Measurements from ENCODE around the gene CFAP97D2. TPM values are rescaled to one million over a fixed set of nuclear protein-coding genes. Genes with fewer than 3 reads are reported as not detected.
A peak's percentile ranks its signal among the peaks of the same experiment; 100 is the strongest.

Gene CFAP97D2
- total and polyA plus RNA-seq, 2 of the 13 experiments (the other 11 are each of a cell fraction or from before 2014, with no cell fraction given), result not detected

- peaks cover 0 to 19% of the 10 kb centered on the region in 2 experiments; a peak in 3 of 5 replicates for H3K27me3 ChIP-seq (ENCODE audit: control insufficient read depth in 1 of 2, insufficient read depth in 2 of 2, low read length in 2 of 2)
- intact Hi-C loops (cut with micrococcal nuclease; ENCODE audit: unreplicated experiment) (no loop called here), in situ Hi-C loops (cut with HindIII; ENCODE audit: extremely low pct_ligation_motif_present, low pct_unique_long_range_greater_than_20kb) (no loop called here)
- H3K9ac ChIP-seq (ENCODE audit: insufficient read depth, low read depth, low read length), result no peak overlapping the region
- ChIA-PET CTCF (ENCODE audit: low intra/inter-chr PET ratio, low total read pairs) (no interaction called here), POLR2A (no interaction called here)
- no peaks in the 10 kb centered on the region for H3K4me1 ChIP-seq (ENCODE audit: insufficient read depth, low read length)
- no peak overlapping the region for H3K4me2 ChIP-seq (ENCODE audit: low read depth, low read length)
- BruUV-seq (replicated peaks), result no TSS peak
- DNase-seq (ENCODE audit: low spot score), result no peak
- H3K4me3 ChIP-seq (replicated peaks in 1 of 3; ENCODE audit: insufficient read depth in 1 of 3, low read depth in 2 of 3, low read length in 3 of 3), result no peak overlapping the region
- TF ChIP-seq CREB1 (IDR thresholded peaks at IDR 0.05), result peak; percentile 96
- no peak for TF ChIP-seq CREB1 (CRISPR knock-in tag; IDR thresholded peaks at IDR 0.05)
- peak; percentile 97 for TF ChIP-seq ATF7 (IDR thresholded peaks at IDR 0.05)
- TF ChIP-seq ATF7 (CRISPR knock-in tag; IDR thresholded peaks at IDR 0.05), result no peak
- TF ChIP-seq GFI1 (CRISPR knock-in tag; IDR thresholded peaks at IDR 0.05; ENCODE audit: borderline replicate concordance), result no peak
- ATAC-seq, result no peak
- WGBS (ENCODE audit: low lambda C conversion rate), result 4% methylated on average over 6 of the region's 6 CpGs
- no peak for FAIRE-seq
- H3K36me3 ChIP-seq (replicated peaks in 1 of 2; ENCODE audit: control insufficient read depth in 1 of 2, insufficient read depth in 2 of 2, low read length in 2 of 2), result no peaks in the 10 kb centered on the region
- no peak overlapping the region for H2AFZ ChIP-seq (ENCODE audit: low read length)
- no peaks in the 10 kb centered on the region for H3K79me2 ChIP-seq (ENCODE audit: insufficient read depth, low read length)
- no peaks in the 10 kb centered on the region for H4K20me1 ChIP-seq (ENCODE audit: insufficient read depth, low read length)
- peaks cover 11% of the 10 kb centered on the region for H3K9me3 ChIP-seq (ENCODE audit: low read length)
- H3K27ac ChIP-seq (ENCODE audit: extremely low read length, insufficient read depth, low read length), result no peak overlapping the region
Observed at GRCh38 chr13:114208134-114208533, 29.1 kb downstream of the CFAP97D2 start.

- 30% methylated on average over 15 of the region's 26 CpGs for WGBS (ENCODE audit: low lambda C conversion rate)
- TF ChIP-seq HOXA3 (CRISPR knock-in tag; IDR thresholded peaks at IDR 0.05) (no peak), TBP (CRISPR knock-in tag; IDR thresholded peaks at IDR 0.05) (no peak), ZNF670 (CRISPR knock-in tag; IDR thresholded peaks at IDR 0.05; ENCODE audit: borderline replicate concordance) (no peak), POLR2A (IDR thresholded peaks at IDR 0.05; ENCODE audit: insufficient read depth in 1 of 2, low read depth in 2 of 2, low read length in 2 of 2) (no peak), JUN (CRISPR knock-in tag; IDR thresholded peaks at IDR 0.05) (no peak), ZNF496 (CRISPR knock-in tag; IDR thresholded peaks at IDR 0.05; ENCODE audit: insufficient replicate concordance) (no peak)
Observed at GRCh38 chr13:114211446-114212157, 32.5 kb downstream of the CFAP97D2 start.

More at GRCh38 chr13:114211446-114212157, 32.5 kb downstream of the CFAP97D2 start:
- no peak for DNase-seq (ENCODE audit: low spot score)
- no TSS peak for BruUV-seq (replicated peaks)
- Histone ChIP-seq H3K79me2 (ENCODE audit: insufficient read depth, low read length) (no peaks in the 10 kb centered on the region), H3K27me3 (ENCODE audit: control insufficient read depth in 1 of 2, insufficient read depth in 2 of 2, low read length in 2 of 2) (peaks cover 2 to 14% of the 10 kb centered on the region in 2 experiments; a peak in 3 of 5 replicates), H3K4me1 (ENCODE audit: insufficient read depth, low read length) (no peaks in the 10 kb centered on the region), H3K27ac (ENCODE audit: extremely low read length, insufficient read depth, low read length) (no peak overlapping the region), H4K20me1 (ENCODE audit: insufficient read depth, low read length) (no peaks in the 10 kb centered on the region), H3K36me3 (replicated peaks in 1 of 2; ENCODE audit: control insufficient read depth in 1 of 2, insufficient read depth in 2 of 2, low read length in 2 of 2) (no peaks in the 10 kb centered on the region), H3K9ac (ENCODE audit: insufficient read depth, low read depth, low read length) (no peak overlapping the region), H2AFZ (ENCODE audit: low read length) (no peak overlapping the region), H3K9me3 (ENCODE audit: low read length) (peaks cover 11% of the 10 kb centered on the region), H3K4me2 (ENCODE audit: low read depth, low read length) (no peak overlapping the region), H3K4me3 (replicated peaks in 1 of 3; ENCODE audit: insufficient read depth in 1 of 3, low read depth in 2 of 3, low read length in 3 of 3) (no peak overlapping the region)
- in situ Hi-C loops (cut with HindIII; ENCODE audit: extremely low pct_ligation_motif_present, low pct_unique_long_range_greater_than_20kb), result no loop called here
- intact Hi-C loops (cut with micrococcal nuclease; ENCODE audit: unreplicated experiment), result no loop called here
- no peak for ATAC-seq
- POLR2A ChIA-PET, result no interaction called here
- CTCF ChIA-PET (ENCODE audit: low intra/inter-chr PET ratio, low total read pairs), result no interaction called here
- FAIRE-seq, result no peak

Data from HepG2 (cell line).